SK-N-SH treated with all-trans-retinoic acid at 6 μM for 48 hours (cell line): ENCODE results near the gene AKT3.

Experiments
- ATAC-seq: fragments of 200-7000 bp; cut with Tn5 transposase; 3 replicates; pipeline ENCODE4 v1.9.1; 2020; ENCODE audit warnings: mild to moderate bottlenecking, moderate library complexity
- BACH2 ChIP-seq: fragments of 250-450 bp; sonication (Bioruptor Pico); IDR thresholded peaks from 2 replicates; pipeline ENCODE4 v1.9.0; 2021; ENCODE audit warnings: mild to moderate bottlenecking, borderline replicate concordance
- CSRNP3 ChIP-seq: fragments of 250-450 bp; sonication (Bioruptor Pico); IDR thresholded peaks from 2 replicates; pipeline ENCODE4 v1.5.1; 2021; ENCODE audit warnings: mild to moderate bottlenecking, moderate library complexity
- ESRRG ChIP-seq: fragments of 250-450 bp; sonication (Bioruptor Pico); IDR thresholded peaks from 2 replicates; pipeline ENCODE4 v1.6.1; 2021; ENCODE audit warnings: mild to moderate bottlenecking
- GLIS3 ChIP-seq: fragments of 250-450 bp; sonication (Bioruptor Pico); IDR thresholded peaks from 2 replicates; pipeline ENCODE4 v1.5.0; 2020; ENCODE audit warnings: mild to moderate bottlenecking, moderate library complexity
- PATZ1 ChIP-seq: fragments of 250-450 bp; sonication (Bioruptor Pico); IDR thresholded peaks from 2 replicates; pipeline ENCODE4 v1.8.0; 2020; ENCODE audit warnings: mild to moderate bottlenecking, moderate library complexity, borderline replicate concordance
- PPARA ChIP-seq: fragments of 250-450 bp; sonication (Bioruptor Pico); IDR thresholded peaks from 2 replicates; pipeline ENCODE4 v1.5.0; 2020; ENCODE audit warnings: mild to moderate bottlenecking, borderline replicate concordance
- RARB ChIP-seq: fragments of 250-450 bp; sonication (Bioruptor Pico); IDR thresholded peaks from 2 replicates; pipeline ENCODE4 v1.8.0; 2021; ENCODE audit warnings: mild to moderate bottlenecking, moderate library complexity
- SNAI2 ChIP-seq: fragments of 250-450 bp; sonication (Bioruptor Pico); IDR thresholded peaks from 2 replicates; pipeline ENCODE4 v1.5.0; 2020; ENCODE audit warnings: mild to moderate bottlenecking, moderate library complexity
- TCF4 ChIP-seq: fragments of 250-450 bp; sonication (Bioruptor Pico); IDR thresholded peaks from 2 replicates; pipeline ENCODE4 v1.8.0; 2021; ENCODE audit warnings: mild to moderate bottlenecking, moderate library complexity, borderline replicate concordance
- ZFP30 ChIP-seq: fragments of 450-650 bp; formaldehyde crosslinking; IDR thresholded peaks from 2 replicates; pipeline ENCODE4 v1.5.0; 2022; ENCODE audit warnings: mild to moderate bottlenecking, moderate library complexity

Gene AKT3

GRCh38 chr1:243438815-243439214, 411.2 kb downstream of the AKT3 start:
- TF ChIP-seq CSRNP3 (no peak), TCF4 (CRISPR knock-in tag) (no peak), BACH2 (CRISPR knock-in tag) (no peak), ZFP30 (CRISPR knock-in tag) (no peak), ESRRG (no peak), PPARA (no peak), RARB (CRISPR knock-in tag) (no peak), GLIS3 (no peak), SNAI2 (no peak), PATZ1 (CRISPR knock-in tag) (no peak)
- ATAC-seq, result no peak
